Ascending aorta (tissue), 2 donors: Measurements from ENCODE around the gene ZNF276. TPM values are rescaled to one million over a fixed set of nuclear protein-coding genes. Genes with fewer than 3 reads are reported as not detected.
A peak's percentile ranks its signal among the peaks of the same experiment; 100 is the strongest.

Experiments used
- DNase-seq, 2 donors: peaks; one replicate each; pipeline ENCODE4 v3.0.0-alpha.2; 2019; ENCODE audit warnings: low spot score in 2 of 2
- H3K27ac ChIP-seq, 2 donors: fragments of 200-600 bp; sonication (generic); one replicate each; pipeline ENCODE4 v1.5.1; 2016 to 2017; ENCODE audit warnings: mild to moderate bottlenecking in 1 of 2
- H3K27me3 ChIP-seq: fragments of 200-600 bp; sonication (generic); one replicate; pipeline ENCODE4 v1.5.1; 2017
- H3K36me3 ChIP-seq, 2 donors: fragments of 200-600 bp; sonication (generic); one replicate each; pipeline ENCODE4 v1.5.1; 2016
- H3K4me1 ChIP-seq, 2 donors: fragments of 200-600 bp; sonication (generic); one replicate each; pipeline ENCODE4 v1.5.1; 2016 to 2017; ENCODE audit warnings: mild to moderate bottlenecking in 1 of 2
- H3K4me3 ChIP-seq, 2 donors: fragments of 200-600 bp; sonication (generic); one replicate each; pipeline ENCODE4 v1.5.1; 2016 to 2017; ENCODE audit warnings: mild to moderate bottlenecking in 1 of 2
- H3K9me3 ChIP-seq, 2 donors: fragments of 200-600 bp; sonication (generic); one replicate each; pipeline ENCODE4 v1.5.1; 2016
- intact Hi-C: fragments of 100-400 bp; cut with DNase I; formaldehyde crosslinking; loops from one replicate; pipeline ENCODE4 v1.15.1; 2023
- total RNA-seq: library from RNA; depleted of rRNA; stranded (reverse); fragments of >200 nt; gene quantifications from one replicate; pipeline ENCODE4 v1.1.0, GENCODE V29; 2016
- TF ChIP-seq, protein P1 (sequence below), 3 experiments: fragments of 200-600 bp in 2 of 3; fragments of 450-650 bp in 1 of 3; sonication (generic) in 2 of 3; IDR thresholded peaks; one replicate each; pipeline ENCODE4 v1.5.1; 2016 to 2019; ENCODE audit warnings: antibody characterized with exemption in 3 of 3, mild to moderate bottlenecking in 1 of 3, moderate library complexity in 1 of 3

The ZNF276 gene
- total RNA-seq, 1 donor from 2014 or later, result 30.7 TPM

DNA sequence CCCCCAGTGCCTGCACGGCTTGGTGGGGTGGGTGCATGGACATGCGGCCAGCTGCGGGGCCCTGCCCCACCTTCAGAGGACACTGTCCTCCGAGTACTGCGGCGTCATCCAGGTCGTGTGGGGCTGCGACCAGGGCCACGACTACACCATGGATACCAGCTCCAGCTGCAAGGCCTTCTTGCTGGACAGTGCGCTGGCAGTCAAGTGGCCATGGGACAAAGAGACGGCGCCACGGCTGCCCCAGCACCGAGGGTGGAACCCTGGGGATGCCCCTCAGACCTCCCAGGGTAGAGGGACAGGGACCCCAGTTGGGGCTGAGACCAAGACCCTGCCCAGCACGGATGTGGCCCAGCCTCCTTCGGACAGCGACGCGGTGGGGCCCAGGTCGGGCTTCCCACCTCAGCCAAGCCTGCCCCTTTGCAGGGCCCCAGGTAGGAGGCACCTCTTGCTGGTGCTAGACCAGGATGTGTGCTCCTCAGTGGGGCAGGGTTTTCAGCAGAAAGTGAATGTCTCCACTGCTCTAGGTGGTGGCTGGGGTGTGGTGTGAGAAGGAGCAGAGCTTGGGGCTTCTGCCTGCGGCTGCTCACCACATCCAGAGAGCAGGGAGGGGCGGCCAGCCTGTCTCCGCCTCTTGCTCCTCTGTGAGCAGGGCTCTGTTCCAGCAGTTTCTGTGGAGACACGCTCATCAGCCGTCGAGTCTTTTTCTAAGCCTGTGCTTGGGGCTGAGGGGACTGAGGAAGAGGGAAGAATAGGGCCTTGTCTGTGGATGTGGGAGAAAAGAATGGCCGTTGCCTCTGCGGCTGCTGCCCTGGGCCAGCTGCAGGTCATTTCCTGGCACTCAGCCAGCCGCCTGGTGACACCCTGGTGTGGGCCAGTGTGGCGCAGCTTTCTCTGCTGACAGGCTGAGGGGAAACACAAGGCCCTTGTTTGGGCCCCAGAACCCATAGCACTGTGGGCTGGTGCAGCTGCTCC is 2.2 kb downstream of the ZNF276 start:
- peaks cover 35 to 52% of the 10 kb centered on the region in 2 donors for H3K36me3 ChIP-seq
- peak overlapping the region in 1 of 2 donors; percentile 90 for H3K4me3 ChIP-seq
- DNase-seq, result no peak
- peaks cover 11 to 19% of the 10 kb centered on the region in 2 donors for H3K4me1 ChIP-seq
- intact Hi-C loops, result no loop called here
- H3K27ac ChIP-seq, result peak overlapping the region in 1 of 2 donors; percentile 97
- no peaks in the 10 kb centered on the region for H3K27me3 ChIP-seq
- no peaks in the 10 kb centered on the region for H3K9me3 ChIP-seq
- TF ChIP-seq, protein P1, sequence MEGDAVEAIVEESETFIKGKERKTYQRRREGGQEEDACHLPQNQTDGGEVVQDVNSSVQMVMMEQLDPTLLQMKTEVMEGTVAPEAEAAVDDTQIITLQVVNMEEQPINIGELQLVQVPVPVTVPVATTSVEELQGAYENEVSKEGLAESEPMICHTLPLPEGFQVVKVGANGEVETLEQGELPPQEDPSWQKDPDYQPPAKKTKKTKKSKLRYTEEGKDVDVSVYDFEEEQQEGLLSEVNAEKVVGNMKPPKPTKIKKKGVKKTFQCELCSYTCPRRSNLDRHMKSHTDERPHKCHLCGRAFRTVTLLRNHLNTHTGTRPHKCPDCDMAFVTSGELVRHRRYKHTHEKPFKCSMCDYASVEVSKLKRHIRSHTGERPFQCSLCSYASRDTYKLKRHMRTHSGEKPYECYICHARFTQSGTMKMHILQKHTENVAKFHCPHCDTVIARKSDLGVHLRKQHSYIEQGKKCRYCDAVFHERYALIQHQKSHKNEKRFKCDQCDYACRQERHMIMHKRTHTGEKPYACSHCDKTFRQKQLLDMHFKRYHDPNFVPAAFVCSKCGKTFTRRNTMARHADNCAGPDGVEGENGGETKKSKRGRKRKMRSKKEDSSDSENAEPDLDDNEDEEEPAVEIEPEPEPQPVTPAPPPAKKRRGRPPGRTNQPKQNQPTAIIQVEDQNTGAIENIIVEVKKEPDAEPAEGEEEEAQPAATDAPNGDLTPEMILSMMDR (IDR thresholded peaks at IDR 0.05), result no peak

DNA sequence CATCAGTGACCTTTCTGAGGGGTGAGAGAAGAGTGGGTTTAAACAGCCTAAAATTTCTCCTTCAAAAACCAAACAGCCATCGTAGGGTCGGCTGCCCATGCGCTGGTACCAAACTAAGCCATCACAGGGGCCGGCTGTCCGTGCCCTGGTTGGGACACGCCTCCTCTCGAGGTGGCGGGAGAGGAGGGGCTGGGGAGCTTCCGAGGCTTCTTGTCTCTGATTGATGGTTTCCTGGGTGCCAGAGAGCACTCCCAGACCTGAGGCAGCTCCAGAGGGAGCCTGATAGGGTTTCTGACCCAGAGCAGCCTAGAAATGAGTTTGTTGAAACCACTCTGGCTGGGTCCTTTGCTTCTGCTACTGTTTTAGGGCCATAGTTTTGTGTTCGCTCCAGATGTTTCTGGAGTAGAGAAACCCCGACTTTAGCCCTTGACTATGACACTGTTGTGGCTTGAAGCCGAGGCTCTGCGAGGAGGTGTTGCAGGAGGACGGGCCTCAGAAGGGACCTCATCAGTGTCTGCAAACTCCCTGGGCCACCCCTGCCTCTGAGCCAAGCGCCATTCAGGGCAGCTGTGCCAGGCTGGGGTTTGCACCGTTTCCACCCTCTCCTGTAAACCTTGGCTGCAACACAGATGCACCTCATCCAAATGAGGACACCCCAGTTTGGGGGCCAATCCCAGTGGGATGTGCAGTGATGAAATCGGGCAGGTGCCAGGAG is 6.2 kb downstream of the ZNF276 start:
- Histone ChIP-seq H3K27ac (no peak overlapping the region), H3K9me3 (no peaks in the 10 kb centered on the region), H3K36me3 (peaks cover 63 to 90% of the 10 kb centered on the region in 2 donors), H3K4me3 (no peak overlapping the region), H3K4me1 (peaks cover 7 to 9% of the 10 kb centered on the region in 2 donors), H3K27me3 (no peaks in the 10 kb centered on the region)
- DNase-seq, result no peak
- TF ChIP-seq, protein P1 (IDR thresholded peaks at IDR 0.05), result no peak
- intact Hi-C loops, result no loop called here

GRCh38 chr16:89729293-89729692 is 8.0 kb downstream of the ZNF276 start:
- Histone ChIP-seq H3K27ac (no peak overlapping the region), H3K27me3 (no peaks in the 10 kb centered on the region), H3K4me3 (no peak overlapping the region), H3K9me3 (no peaks in the 10 kb centered on the region), H3K36me3 (peaks cover 64 to 90% of the 10 kb centered on the region in 2 donors), H3K4me1 (no peaks in the 10 kb centered on the region)
- TF ChIP-seq, protein P1 (IDR thresholded peaks at IDR 0.05), result no peak
- no peak for DNase-seq
- intact Hi-C loops, result no loop called here

- intact Hi-C loops, result no loop called here
Measured at GRCh38 chr16:89729863-89730593, 8.7 kb downstream of the ZNF276 start.

More at GRCh38 chr16:89729863-89730593, 8.7 kb downstream of the ZNF276 start:
- no peak for DNase-seq
- Histone ChIP-seq H3K4me3 (no peak overlapping the region), H3K27ac (no peak overlapping the region), H3K9me3 (no peaks in the 10 kb centered on the region), H3K36me3 (peaks cover 66 to 92% of the 10 kb centered on the region in 2 donors), H3K4me1 (no peaks in the 10 kb centered on the region), H3K27me3 (no peaks in the 10 kb centered on the region)
- TF ChIP-seq, protein P1 (IDR thresholded peaks at IDR 0.05), result no peak
